ENCODE data around the gene SERPINB6.
"Not testable (repeated sequence)": the region's sequence is repeated elsewhere in the genome, so short reads cannot be mapped to it uniquely, and the experiment has no call there.

SERPINB6 gene

GRCh38 chr6:2973180-2973579, 1.8 kb upstream of the SERPINB6 start:
- 100% methylated on average over 1 of the region's 6 CpGs for WGBS (ENCODE audit: insufficient coverage)
- H3K4me1 ChIP-seq (ENCODE audit: control extremely low read depth in 1 of 4, control insufficient read depth in 4 of 4, insufficient read depth in 4 of 4, low read length in 3 of 4) = peaks cover 3 to 37% (median 10%) of the 10 kb centered on the region in 4 experiments
- H3K27me3 ChIP-seq (replicated peaks in 2 of 5; ENCODE audit: control insufficient read depth in 4 of 5, insufficient read depth in 5 of 5, low read length in 4 of 5); DNase-seq; POLR2A ChIA-PET; H3K27ac ChIP-seq (ENCODE audit: insufficient read depth in 1 of 2, low read depth in 1 of 2, low read length in 2 of 2, poor library complexity in 1 of 2, severe bottlenecking in 2 of 2); H3K9me3 ChIP-seq (ENCODE audit: control extremely low read depth in 1 of 5, control insufficient read depth in 4 of 5, insufficient read depth in 2 of 5, low read depth in 1 of 5, low read length in 4 of 5); H3K36me3 ChIP-seq (ENCODE audit: control insufficient read depth in 4 of 4, insufficient read depth in 4 of 4, low read length in 3 of 4): not testable (repeated sequence)
- peak overlapping the region in 1 of 7 experiments; percentile 33 for H3K4me3 ChIP-seq (ENCODE audit: control insufficient read depth in 1 of 7, extremely low read depth in 1 of 7, insufficient read depth in 4 of 7, low read depth in 2 of 7, low read length in 6 of 7)
- CTCF ChIA-PET = interaction anchor here (1.1 to 4.2 kb wide), 2 partner anchors 15 to 180 kb away, joined by 3 to 38 read pairs; no protein-coding TSS in a partner anchor

- peaks cover 3 to 37% (median 10%) of the 10 kb centered on the region in 4 experiments for H3K4me1 ChIP-seq (ENCODE audit: control extremely low read depth in 1 of 4, control insufficient read depth in 4 of 4, insufficient read depth in 4 of 4, low read length in 3 of 4)
- H3K27me3 ChIP-seq (replicated peaks in 2 of 5; ENCODE audit: control insufficient read depth in 4 of 5, insufficient read depth in 5 of 5, low read length in 4 of 5); H3K27ac ChIP-seq (ENCODE audit: insufficient read depth in 1 of 2, low read depth in 1 of 2, low read length in 2 of 2, poor library complexity in 1 of 2, severe bottlenecking in 2 of 2); CTCF ChIA-PET; H3K36me3 ChIP-seq (ENCODE audit: control insufficient read depth in 4 of 4, insufficient read depth in 4 of 4, low read length in 3 of 4); H3K4me3 ChIP-seq (ENCODE audit: control insufficient read depth in 1 of 7, extremely low read depth in 1 of 7, insufficient read depth in 4 of 7, low read depth in 2 of 7, low read length in 6 of 7); H3K9me3 ChIP-seq (ENCODE audit: control extremely low read depth in 1 of 5, control insufficient read depth in 4 of 5, insufficient read depth in 2 of 5, low read depth in 1 of 5, low read length in 4 of 5); DNase-seq: not testable (repeated sequence)
- no CpG with 5 or more reads among the region's 5 CpGs for WGBS (ENCODE audit: insufficient coverage)
- POLR2A ChIA-PET = interaction anchor here (0.6 kb wide), 1 partner anchor 21 kb away, joined by 3 read pairs; no protein-coding TSS in a partner anchor
Measured at GRCh38 chr6:2972685-2973084, 1.3 kb upstream of the SERPINB6 start.

- not testable (repeated sequence) for H3K9me3 ChIP-seq (ENCODE audit: control extremely low read depth in 1 of 5, control insufficient read depth in 4 of 5, insufficient read depth in 2 of 5, low read depth in 1 of 5, low read length in 4 of 5); H3K27me3 ChIP-seq (replicated peaks in 2 of 5; ENCODE audit: control insufficient read depth in 4 of 5, insufficient read depth in 5 of 5, low read length in 4 of 5); H3K36me3 ChIP-seq (ENCODE audit: control insufficient read depth in 4 of 4, insufficient read depth in 4 of 4, low read length in 3 of 4)
- no CpG with 5 or more reads among the region's 1 CpG for WGBS (ENCODE audit: insufficient coverage)
- Histone ChIP-seq H3K4me3 (ENCODE audit: control insufficient read depth in 1 of 7, extremely low read depth in 1 of 7, insufficient read depth in 4 of 7, low read depth in 2 of 7, low read length in 6 of 7) (peak overlapping the region in 6 of 7 experiments; percentile 9 to 90 (median 74)), H3K27ac (ENCODE audit: insufficient read depth in 1 of 2, low read depth in 1 of 2, low read length in 2 of 2, poor library complexity in 1 of 2, severe bottlenecking in 2 of 2) (peak overlapping the region; percentile 50 to 86), H3K4me1 (ENCODE audit: control extremely low read depth in 1 of 4, control insufficient read depth in 4 of 4, insufficient read depth in 4 of 4, low read length in 3 of 4) (peaks cover 3 to 36% (median 10%) of the 10 kb centered on the region in 4 experiments)
- ChIA-PET CTCF (interaction anchor here (0.7 to 1.0 kb wide), 2 partner anchors 12 to 20 kb away, joined by 3 to 4 read pairs; no protein-coding TSS in a partner anchor), POLR2A (interaction anchor here (0.6 kb wide), 1 partner anchor 21 kb away, joined by 3 read pairs; no protein-coding TSS in a partner anchor)
- DNase-seq = peak in 1 of 3 donors; percentile 51
Measured at GRCh38 chr6:2972219-2972487, 786 bp upstream of the SERPINB6 start.

GRCh38 chr6:2970753-2971419, 481 bp downstream of the SERPINB6 start:
- ChIA-PET POLR2A (interaction anchor here (1.4 kb wide), 1 partner anchor 19 kb away, joined by 4 read pairs; no protein-coding TSS in a partner anchor), CTCF (interaction anchor here (0.8 kb wide), 1 partner anchor 18 kb away, joined by 3 read pairs; no protein-coding TSS in a partner anchor)
- Histone ChIP-seq H3K4me1 (ENCODE audit: control extremely low read depth in 1 of 4, control insufficient read depth in 4 of 4, insufficient read depth in 4 of 4, low read length in 3 of 4) (peaks cover 3 to 45% (median 12%) of the 10 kb centered on the region in 4 experiments), H3K4me3 (ENCODE audit: control insufficient read depth in 1 of 7, extremely low read depth in 1 of 7, insufficient read depth in 4 of 7, low read depth in 2 of 7, low read length in 6 of 7) (peak overlapping the region; percentile 71 to 90 (median 78)), H3K27ac (ENCODE audit: insufficient read depth in 1 of 2, low read depth in 1 of 2, low read length in 2 of 2, poor library complexity in 1 of 2, severe bottlenecking in 2 of 2) (peak overlapping the region; percentile 50 to 86), H3K27me3 (replicated peaks in 2 of 5; ENCODE audit: control insufficient read depth in 4 of 5, insufficient read depth in 5 of 5, low read length in 4 of 5) (no peaks in the 10 kb centered on the region), H3K36me3 (ENCODE audit: control insufficient read depth in 4 of 4, insufficient read depth in 4 of 4, low read length in 3 of 4) (peaks cover 2 to 11% (median 5%) of the 10 kb centered on the region in 4 experiments), H3K9me3 (ENCODE audit: control extremely low read depth in 1 of 5, control insufficient read depth in 4 of 5, insufficient read depth in 2 of 5, low read depth in 1 of 5, low read length in 4 of 5) (no peaks in the 10 kb centered on the region)
- WGBS (ENCODE audit: insufficient coverage) = under 1% methylated on average over 79 of the region's 80 CpGs
- peak in 2 of 3 donors; percentile 35 to 50 for DNase-seq

GRCh38 chr6:2970034-2970685, 1.2 kb downstream of the SERPINB6 start:
- POLR2A ChIA-PET = interaction anchor here (1.4 kb wide), 1 partner anchor 19 kb away, joined by 4 read pairs; no protein-coding TSS in a partner anchor
- WGBS (ENCODE audit: insufficient coverage) = 11% methylated on average over 3 of the region's 10 CpGs
- peak in 1 of 3 donors; percentile 23 for DNase-seq
- H3K27ac ChIP-seq (ENCODE audit: insufficient read depth in 1 of 2, low read depth in 1 of 2, low read length in 2 of 2, poor library complexity in 1 of 2, severe bottlenecking in 2 of 2) = peak overlapping the region; percentile 40 to 86
- peak overlapping the region; percentile 20 to 90 (median 78) for H3K4me3 ChIP-seq (ENCODE audit: control insufficient read depth in 1 of 7, extremely low read depth in 1 of 7, insufficient read depth in 4 of 7, low read depth in 2 of 7, low read length in 6 of 7)
- no peaks in the 10 kb centered on the region for H3K27me3 ChIP-seq (replicated peaks in 2 of 5; ENCODE audit: control insufficient read depth in 4 of 5, insufficient read depth in 5 of 5, low read length in 4 of 5)
- CTCF ChIA-PET = no interaction called here
- peaks cover 3 to 48% (median 12%) of the 10 kb centered on the region in 4 experiments for H3K4me1 ChIP-seq (ENCODE audit: control extremely low read depth in 1 of 4, control insufficient read depth in 4 of 4, insufficient read depth in 4 of 4, low read length in 3 of 4)
- H3K36me3 ChIP-seq (ENCODE audit: control insufficient read depth in 4 of 4, insufficient read depth in 4 of 4, low read length in 3 of 4) = peaks cover 2 to 14% (median 6%) of the 10 kb centered on the region in 4 experiments
- no peaks in the 10 kb centered on the region for H3K9me3 ChIP-seq (ENCODE audit: control extremely low read depth in 1 of 5, control insufficient read depth in 4 of 5, insufficient read depth in 2 of 5, low read depth in 1 of 5, low read length in 4 of 5)

GRCh38 chr6:2969549-2969948, 1.8 kb downstream of the SERPINB6 start:
- Histone ChIP-seq H3K4me1 (ENCODE audit: control extremely low read depth in 1 of 4, control insufficient read depth in 4 of 4, insufficient read depth in 4 of 4, low read length in 3 of 4) (peaks cover 3 to 48% (median 12%) of the 10 kb centered on the region in 4 experiments), H3K27me3 (replicated peaks in 2 of 5; ENCODE audit: control insufficient read depth in 4 of 5, insufficient read depth in 5 of 5, low read length in 4 of 5) (no peaks in the 10 kb centered on the region), H3K9me3 (ENCODE audit: control extremely low read depth in 1 of 5, control insufficient read depth in 4 of 5, insufficient read depth in 2 of 5, low read depth in 1 of 5, low read length in 4 of 5) (no peaks in the 10 kb centered on the region), H3K4me3 (ENCODE audit: control insufficient read depth in 1 of 7, extremely low read depth in 1 of 7, insufficient read depth in 4 of 7, low read depth in 2 of 7, low read length in 6 of 7) (peak overlapping the region in 3 of 7 experiments; percentile 19 to 90 (median 80)), H3K36me3 (ENCODE audit: control insufficient read depth in 4 of 4, insufficient read depth in 4 of 4, low read length in 3 of 4) (peaks cover 2 to 14% (median 6%) of the 10 kb centered on the region in 4 experiments), H3K27ac (ENCODE audit: insufficient read depth in 1 of 2, low read depth in 1 of 2, low read length in 2 of 2, poor library complexity in 1 of 2, severe bottlenecking in 2 of 2) (peak overlapping the region in 1 of 2 experiments; percentile 86)
- POLR2A ChIA-PET = no interaction called here
- no peak for DNase-seq
- 95% methylated on average over 3 of the region's 3 CpGs for WGBS (ENCODE audit: insufficient coverage)
- CTCF ChIA-PET = interaction anchor here (0.5 kb wide), 1 partner anchor 687 kb away, joined by 3 read pairs; no protein-coding TSS in a partner anchor

Data from common myeloid progenitor, CD34-positive (primary cell).